Lower leg skin (tissue), 3 donors: ENCODE results near the gene CPSF4L.

Experiments
- POLR2A ChIP-seq, 2 donors: fragments of 450-650 bp; IDR thresholded peaks; one replicate each; pipeline ENCODE4 v1.6.1; 2016 to 2017; ENCODE audit warnings: antibody characterized with exemption in 2 of 2, mild to moderate bottlenecking in 1 of 2, moderate library complexity in 1 of 2
- TF ChIP-seq, protein P1 (sequence below), 3 donors: fragments of 450-650 bp; IDR thresholded peaks; one replicate each; pipeline ENCODE4 v1.5.1; 2016; ENCODE audit warnings: antibody characterized with exemption in 3 of 3, mild to moderate bottlenecking in 3 of 3, moderate library complexity in 2 of 3

DNA sequence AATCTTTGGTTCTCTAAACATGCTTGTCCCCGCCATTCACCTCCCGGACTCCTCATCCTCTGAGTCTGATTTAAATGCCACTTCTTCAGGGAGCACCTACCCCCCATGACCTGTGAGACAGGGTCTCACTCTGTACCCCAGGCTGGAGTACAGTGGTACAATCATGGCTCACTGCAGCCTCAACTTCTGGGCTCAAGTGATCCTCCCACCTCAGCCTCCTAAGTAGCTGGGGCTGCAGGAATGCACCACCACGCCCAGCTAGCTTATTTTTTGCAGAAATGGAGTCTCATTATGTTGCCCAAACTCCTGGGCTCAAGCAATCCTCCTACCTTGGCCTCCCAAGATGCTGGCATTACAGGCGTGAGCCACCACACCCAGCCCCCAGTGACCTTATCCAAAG, 12.8 kb upstream of the CPSF4L start:
- TF ChIP-seq, protein P1, sequence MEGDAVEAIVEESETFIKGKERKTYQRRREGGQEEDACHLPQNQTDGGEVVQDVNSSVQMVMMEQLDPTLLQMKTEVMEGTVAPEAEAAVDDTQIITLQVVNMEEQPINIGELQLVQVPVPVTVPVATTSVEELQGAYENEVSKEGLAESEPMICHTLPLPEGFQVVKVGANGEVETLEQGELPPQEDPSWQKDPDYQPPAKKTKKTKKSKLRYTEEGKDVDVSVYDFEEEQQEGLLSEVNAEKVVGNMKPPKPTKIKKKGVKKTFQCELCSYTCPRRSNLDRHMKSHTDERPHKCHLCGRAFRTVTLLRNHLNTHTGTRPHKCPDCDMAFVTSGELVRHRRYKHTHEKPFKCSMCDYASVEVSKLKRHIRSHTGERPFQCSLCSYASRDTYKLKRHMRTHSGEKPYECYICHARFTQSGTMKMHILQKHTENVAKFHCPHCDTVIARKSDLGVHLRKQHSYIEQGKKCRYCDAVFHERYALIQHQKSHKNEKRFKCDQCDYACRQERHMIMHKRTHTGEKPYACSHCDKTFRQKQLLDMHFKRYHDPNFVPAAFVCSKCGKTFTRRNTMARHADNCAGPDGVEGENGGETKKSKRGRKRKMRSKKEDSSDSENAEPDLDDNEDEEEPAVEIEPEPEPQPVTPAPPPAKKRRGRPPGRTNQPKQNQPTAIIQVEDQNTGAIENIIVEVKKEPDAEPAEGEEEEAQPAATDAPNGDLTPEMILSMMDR (IDR thresholded peaks at IDR 0.05): no peak
- TF ChIP-seq POLR2A (IDR thresholded peaks at IDR 0.05): no peak
